ENCODE results near the gene STX1A. TPM values are rescaled to one million over a fixed set of nuclear protein-coding genes. Genes with fewer than 3 reads are reported as not detected.

Gene STX1A
- total RNA-seq, 1 experiment from 2014 or later: 3.7 TPM

DNA sequence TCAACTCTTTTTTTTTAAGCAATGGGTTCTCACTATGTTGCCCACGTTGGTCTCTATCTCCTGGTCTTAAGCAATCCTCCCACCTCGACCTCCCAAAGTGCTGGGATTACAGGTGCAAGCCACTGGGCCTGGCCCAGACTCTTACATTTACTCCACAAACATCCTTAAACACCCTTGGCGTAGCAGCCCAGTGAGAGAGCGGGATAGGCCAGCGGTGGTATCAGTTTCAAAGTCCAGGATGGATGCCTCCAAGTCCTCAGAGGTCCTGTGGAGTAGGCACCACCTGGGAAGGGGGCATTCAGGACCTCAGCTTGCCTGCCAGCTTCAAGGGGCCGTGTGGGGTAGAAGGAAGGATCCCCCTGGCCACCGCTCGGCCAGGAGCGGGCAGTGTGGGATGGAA lies 69.9 kb downstream of the STX1A start:
- no peaks in the 10 kb centered on the region for H3K27me3 ChIP-seq (ENCODE audit: low read length)

More for the DNA sequence above, 69.9 kb downstream of the STX1A start:
- Histone ChIP-seq H3K9me2 (replicated peaks; ENCODE audit: insufficient read depth, low read length) (no peaks in the 10 kb centered on the region), H3K27ac (ENCODE audit: low read length) (no peak overlapping the region), H3K4me2 (ENCODE audit: low read depth, low read length, poor library complexity, severe bottlenecking) (no peak overlapping the region), H3K36me3 (ENCODE audit: insufficient read depth, low read length) (no peaks in the 10 kb centered on the region), H3K4me1 (ENCODE audit: low read length) (peaks cover 3% of the 10 kb centered on the region; the same call in 1 of the 2 replicates), H4K20me1 (ENCODE audit: insufficient read depth, low read depth, low read length) (no peaks in the 10 kb centered on the region), H2AFZ (ENCODE audit: low read length) (no peak overlapping the region), H3K9ac (ENCODE audit: low read length) (no peak overlapping the region), H3K79me2 (ENCODE audit: low read length) (no peaks in the 10 kb centered on the region), H3K4me3 (ENCODE audit: low read length) (no peak overlapping the region), H3K9me3 (ENCODE audit: low read length) (no peaks in the 10 kb centered on the region)
- no peak for DNase-seq

Small RNA genes within 50 kb of the gene (small RNA-seq; reads per million reads assigned to genes)
- gene MIR4284 (0.36 reads per million), gene RN7SL265P (not detected)

Other genes starting within 250 kb of the STX1A start
- gene BAZ1B, start 197.4 kb downstream of the STX1A start, total RNA-seq (2014; rRNA removed; shearing (Covaris generic); ENCODE audit: low replicate concordance): 49.0 and 51.2 TPM in 2 replicates
- 37.2 and 50.9 TPM in 2 replicates for gene BCL7B, start 162.0 kb downstream of the STX1A start, total RNA-seq (2014; rRNA removed; shearing (Covaris generic); ENCODE audit: low replicate concordance)
- 27.5 and 43.4 TPM in 2 replicates for gene TBL2, start 141.1 kb downstream of the STX1A start, total RNA-seq (2014; rRNA removed; shearing (Covaris generic); ENCODE audit: low replicate concordance)
- not detected in 2 replicates for gene MLXIPL, start 95.1 kb downstream of the STX1A start, total RNA-seq (2014; rRNA removed; shearing (Covaris generic); ENCODE audit: low replicate concordance)
- gene VPS37D, start 51.8 kb downstream of the STX1A start, total RNA-seq (2014; rRNA removed; shearing (Covaris generic); ENCODE audit: low replicate concordance): not detected in 2 replicates
- gene DNAJC30, start 36.2 kb downstream of the STX1A start, total RNA-seq (2014; rRNA removed; shearing (Covaris generic); ENCODE audit: low replicate concordance): 1.3 and 6.1 TPM in 2 replicates
- gene BUD23, start 36.1 kb downstream of the STX1A start, total RNA-seq (2014; rRNA removed; shearing (Covaris generic); ENCODE audit: low replicate concordance): 41.9 and 85.9 TPM in 2 replicates
- 14.3 and 18.3 TPM in 2 replicates for gene ABHD11, start 19.1 kb upstream of the STX1A start, total RNA-seq (2014; rRNA removed; shearing (Covaris generic); ENCODE audit: low replicate concordance)
- gene CLDN3, start 50.6 kb upstream of the STX1A start, total RNA-seq (2014; rRNA removed; shearing (Covaris generic); ENCODE audit: low replicate concordance): not detected in 2 replicates
- not detected in 2 replicates for gene CLDN4, start 111.3 kb upstream of the STX1A start, total RNA-seq (2014; rRNA removed; shearing (Covaris generic); ENCODE audit: low replicate concordance)
- gene METTL27, start 122.8 kb upstream of the STX1A start, total RNA-seq (2014; rRNA removed; shearing (Covaris generic); ENCODE audit: low replicate concordance): not detected in 2 replicates
- not detected in 2 replicates for gene TMEM270, start 141.5 kb upstream of the STX1A start, total RNA-seq (2014; rRNA removed; shearing (Covaris generic); ENCODE audit: low replicate concordance)

Measured in Karpas-422 (cell line).